Amygdala (tissue), 56 donors: ENCODE data around the gene PCDHB16.
"Not testable (repeated sequence)": the region's sequence is repeated elsewhere in the genome, so short reads cannot be mapped to it uniquely, and the experiment has no call there.

ENCODE experiments used
- DNase-seq, 56 donors: peaks; one replicate each; lab custom pipeline; 2025; lab: John Stamatoyannopoulos, UW

PCDHB16 gene

GRCh38 chr5:141182248-141182647 is at the start of gene PCDHB16:
TSS of gene PCDHB16 (plus strand) at chr5:141182387. CDS start at chr5:141182560, 173 bp downstream.
- DNase-seq: peak in 15 of 56 donors; percentile 3 to 53 (median 29)

GRCh38 chr5:141135030-141135717 is 47.0 kb upstream of the PCDHB16 start, which contains the start of gene PCDHB5:
TSS of gene PCDHB5 (plus strand) at chr5:141135206. CDS start at chr5:141135435, 229 bp downstream.
- peak in 10 of 56 donors; percentile 5 to 37 (median 12) for DNase-seq

- no peak for DNase-seq
Observed at GRCh38 chr5:141135718-141136266, 46.4 kb upstream of the PCDHB16 start.

GRCh38 chr5:141137346-141137745 is 44.8 kb upstream of the PCDHB16 start:
- not testable (repeated sequence) for DNase-seq

- DNase-seq: peak in 1 of 56 donors; percentile 5
Observed at GRCh38 chr5:141149812-141150211, 32.4 kb upstream of the PCDHB16 start, which contains the start of gene PCDHB6. TSS of gene PCDHB6 (plus strand) at chr5:141150057. CDS start at chr5:141150258, 201 bp downstream.

- no peak for DNase-seq
Observed at GRCh38 chr5:141150224-141150992, 31.8 kb upstream of the PCDHB16 start.

GRCh38 chr5:141150993-141151325 is 31.2 kb upstream of the PCDHB16 start:
- DNase-seq: no peak

- not testable (repeated sequence) for DNase-seq
Observed at GRCh38 chr5:141151632-141152031, 30.6 kb upstream of the PCDHB16 start.

- not testable (repeated sequence) for DNase-seq
Observed at GRCh38 chr5:141152096-141152495, 30.1 kb upstream of the PCDHB16 start.

GRCh38 chr5:141155540-141156374 is 26.4 kb upstream of the PCDHB16 start:
- DNase-seq: peak in 1 of 56 donors; percentile 9

GRCh38 chr5:141157356-141157755 is 24.8 kb upstream of the PCDHB16 start:
- DNase-seq: not testable (repeated sequence)

GRCh38 chr5:141157901-141158300 is 24.3 kb upstream of the PCDHB16 start:
- not testable (repeated sequence) for DNase-seq

GRCh38 chr5:141172381-141173204 is 9.6 kb upstream of the PCDHB16 start, which contains the start of gene PCDHB7:
TSS of gene PCDHB7 (plus strand) at chr5:141172644. CDS start at chr5:141172836, 192 bp downstream.
- peak in 4 of 56 donors; percentile 3 to 19 (median 13) for DNase-seq

GRCh38 chr5:141174291-141175104 is 7.7 kb upstream of the PCDHB16 start:
- not testable (repeated sequence) for DNase-seq

GRCh38 chr5:141175933-141176332 is 6.3 kb upstream of the PCDHB16 start:
- DNase-seq: no peak

GRCh38 chr5:141177577-141178191 is 4.5 kb upstream of the PCDHB16 start, which contains the start of gene PCDHB8:
TSS of gene PCDHB8 (plus strand) at chr5:141177790. CDS start at chr5:141178035, 245 bp downstream.
- not testable (repeated sequence) for DNase-seq

- not testable (repeated sequence) for DNase-seq
Observed at GRCh38 chr5:141179371-141179770, 2.8 kb upstream of the PCDHB16 start.

GRCh38 chr5:141179876-141180275 is 2.3 kb upstream of the PCDHB16 start:
- DNase-seq: not testable (repeated sequence)
